GM10266 (cell line): ENCODE results near the gene PADI3.

Experiments used
- DNase-seq: peaks from one replicate; pipeline ENCODE4 v3.0.0; 2012; ENCODE audit errors: extremely low spot score
- CTCF ChIP-seq: IDR thresholded peaks from 2 replicates; pipeline ENCODE4 v1.5.1; 2012; ENCODE audit warnings: mild to moderate bottlenecking, low read depth; ENCODE audit not compliant: control insufficient read depth, insufficient read depth; ENCODE audit errors: missing control alignments

PADI3 gene

GRCh38 chr1:17308593-17308992 is 59.7 kb downstream of the PADI3 start:
- no peak for DNase-seq

DNA sequence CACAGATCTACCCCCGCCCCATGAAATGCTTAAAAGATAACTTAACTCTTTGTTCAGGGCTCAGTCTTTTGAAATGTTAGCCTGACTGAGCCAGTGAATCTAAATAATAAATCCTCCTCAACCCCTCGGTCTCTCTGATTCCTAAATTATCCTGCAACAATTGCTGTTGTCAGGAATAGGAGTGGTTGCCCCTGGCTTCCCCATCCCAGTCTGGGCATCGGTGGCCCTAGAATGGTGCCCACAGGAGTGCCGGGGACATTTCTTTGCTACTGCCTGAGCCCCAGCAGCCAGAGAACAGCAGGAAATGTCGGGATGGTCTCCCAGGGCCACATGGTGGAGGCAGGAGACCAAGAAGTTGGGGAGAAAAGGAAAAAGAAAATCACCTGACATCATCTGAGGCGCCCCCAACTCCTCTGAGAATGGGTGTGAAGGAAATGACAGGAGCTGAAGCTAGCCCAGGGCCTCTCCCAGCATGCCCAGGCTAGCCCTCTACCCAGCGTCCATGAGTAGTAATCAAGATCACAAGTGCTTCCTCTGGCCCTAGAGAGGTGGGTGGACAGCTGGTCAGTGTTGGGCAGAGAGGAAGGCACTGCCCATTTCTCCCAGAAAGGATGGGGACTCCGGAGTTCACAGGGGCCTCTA is 60.6 kb downstream of the PADI3 start:
- no peak for TF ChIP-seq CTCF
- no peak for DNase-seq

More at GRCh38 chr1:17308593-17308992, 59.7 kb downstream of the PADI3 start:
- TF ChIP-seq CTCF, result no peak

DNA sequence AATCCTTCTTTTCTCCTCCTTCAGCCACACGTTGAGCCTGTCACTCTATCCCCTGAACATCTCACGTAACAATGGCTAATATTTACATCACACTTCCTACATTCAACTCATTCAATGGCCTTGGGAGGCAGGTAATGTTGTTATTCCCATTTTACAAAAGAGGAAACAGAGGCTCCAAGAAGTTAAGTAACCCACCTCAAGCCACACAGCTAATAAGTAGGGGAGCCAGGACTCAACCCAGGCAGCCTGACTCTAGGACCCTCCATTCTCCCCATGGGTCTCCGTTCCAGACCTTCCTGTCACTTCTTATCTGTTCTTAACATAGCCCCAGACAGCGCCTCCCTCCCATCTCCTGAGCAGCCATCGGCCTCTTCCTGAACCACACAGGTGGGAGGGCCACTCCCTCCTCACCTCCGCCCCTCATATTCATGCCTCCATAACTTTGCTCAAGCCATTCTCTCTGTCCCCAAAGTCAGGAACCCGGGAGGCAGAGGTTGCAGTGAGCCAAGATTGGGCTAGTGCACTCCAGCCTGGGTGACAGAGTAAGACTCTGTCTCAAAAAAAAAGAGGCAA is 61.3 kb downstream of the PADI3 start:
- no peak for DNase-seq
- no peak for TF ChIP-seq CTCF

- no peak for DNase-seq
- no peak for TF ChIP-seq CTCF
Measured at GRCh38 chr1:17313530-17314309, 64.8 kb downstream of the PADI3 start.

DNA sequence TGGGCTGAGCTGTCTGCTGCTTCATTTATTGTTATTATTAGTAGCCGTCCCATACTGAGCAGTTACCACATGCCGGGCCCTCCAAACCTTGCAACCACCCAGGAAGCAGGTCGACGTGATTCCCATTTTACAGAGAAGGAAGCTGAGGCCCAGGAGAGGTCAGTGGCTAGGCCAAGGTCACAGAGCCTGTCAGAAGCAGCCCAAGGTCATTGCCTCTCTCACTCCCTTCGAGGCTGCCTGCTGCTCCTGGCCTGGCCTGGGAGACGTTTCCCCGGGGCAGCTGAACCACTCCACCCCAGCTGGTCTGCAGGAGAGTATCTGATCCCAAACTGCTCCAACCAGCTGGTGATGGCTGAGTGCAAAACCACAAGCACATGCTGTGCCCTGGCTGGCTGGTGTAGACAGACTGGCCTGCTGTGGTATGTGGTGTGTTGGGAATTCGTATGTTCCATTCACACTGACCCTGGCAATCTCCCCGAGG is 65.6 kb downstream of the PADI3 start:
- TF ChIP-seq CTCF, result no peak

GRCh38 chr1:17315542-17316130 is 66.7 kb downstream of the PADI3 start:
- no peak for TF ChIP-seq CTCF
- no peak for DNase-seq

More for the DNA sequence above, 65.6 kb downstream of the PADI3 start:
- no peak for DNase-seq
